ENCODE measurements around the gene JPH4. TPM values are rescaled to one million over a fixed set of nuclear protein-coding genes. Genes with fewer than 3 reads are reported as not detected.
A peak's percentile ranks its signal among the peaks of the same experiment; 100 is the strongest.
"Not testable (repeated sequence)": the region's sequence is repeated elsewhere in the genome, so short reads cannot be mapped to it uniquely, and the experiment has no call there.

JPH4 gene
- total RNA-seq, 1 experiment from 2014 or later, result 6.8 TPM

- no peak overlapping the region for H3K14ac ChIP-seq (ENCODE audit: insufficient read depth, low read length)
- no peak overlapping the region for H3K9ac ChIP-seq (ENCODE audit: extremely low read depth, insufficient read length, low read length)
- H3K27ac ChIP-seq (ENCODE audit: insufficient read length, low read depth, low read length), result no peak overlapping the region
- H2AK5ac ChIP-seq (ENCODE audit: insufficient read length, low read length), result no peak overlapping the region
- H3K27me3 Mint-ChIP-seq (ENCODE audit: low read depth), result peaks cover 18% of the 10 kb centered on the region
- H3K27ac Mint-ChIP-seq, result peak overlapping the region in 1 of 3 experiments; percentile 73; a peak in 1 of 7 replicates
- H4K8ac ChIP-seq (replicated peaks; ENCODE audit: insufficient read length, low read depth, low read length), result no peak overlapping the region
- no peaks in the 10 kb centered on the region for H3K27me3 ChIP-seq (ENCODE audit: insufficient read depth, low read length)
- no peaks in the 10 kb centered on the region for H3K9me3 ChIP-seq (ENCODE audit: control insufficient read depth, low read depth, low read length)
- no peak overlapping the region for H2BK20ac ChIP-seq (ENCODE audit: low read depth, low read length, poor library complexity, severe bottlenecking)
- no peak overlapping the region for H2BK12ac ChIP-seq (ENCODE audit: insufficient read length, low read depth, low read length)
- no peak overlapping the region for H3K23ac ChIP-seq (ENCODE audit: insufficient read length, low read depth, low read length)
- WGBS (ENCODE audit: extremely low coverage, insufficient read length, low lambda C conversion rate), result no CpG with 5 or more reads among the region's 5 CpGs
- no peak overlapping the region for H2BK15ac ChIP-seq (ENCODE audit: low read depth, low read length)
- H3K18ac ChIP-seq (ENCODE audit: insufficient read length, low read depth, low read length), result no peak overlapping the region
- H3K36me3 Mint-ChIP-seq (ENCODE audit: insufficient read depth in 1 of 3, low read depth in 3 of 3), result peaks cover 0 to 3% (median 2%) of the 10 kb centered on the region in 3 experiments; a peak in 1 of 7 replicates
- H3K9me3 Mint-ChIP-seq, result peaks cover 3 to 9% of the 10 kb centered on the region in 2 experiments; a peak in 4 of 5 replicates
- peak; percentile 86 for TF ChIP-seq CTCF (conservative IDR thresholded peaks at IDR 0.05)
- H3T11ph ChIP-seq (ENCODE audit: low read length), result no peak overlapping the region
- no peak overlapping the region for H4K91ac ChIP-seq (ENCODE audit: insufficient read length, low read depth, low read length)
- no peak overlapping the region for H3K56ac ChIP-seq (ENCODE audit: insufficient read length, low read depth, low read length)
- no peaks in the 10 kb centered on the region for H3K79me2 ChIP-seq (ENCODE audit: insufficient read depth, low read length)
- no peaks in the 10 kb centered on the region for H3K23me2 ChIP-seq (ENCODE audit: insufficient read length, low read depth, low read length, poor library complexity, severe bottlenecking)
- peaks cover 12 to 20% of the 10 kb centered on the region in 2 experiments for H3K4me1 Mint-ChIP-seq
- H3K4me2 ChIP-seq (ENCODE audit: insufficient read depth, insufficient read length, low read length), result no peak overlapping the region
- H4K5ac ChIP-seq (ENCODE audit: insufficient read length, low read depth, low read length), result no peak overlapping the region
- no peak overlapping the region for H3K4ac ChIP-seq (ENCODE audit: low read depth, low read length)
- no peaks in the 10 kb centered on the region for H4K20me1 ChIP-seq (ENCODE audit: control insufficient read depth, insufficient read depth, insufficient read length)
- peak; percentile 91 for DNase-seq
- no peaks in the 10 kb centered on the region for H3K79me1 ChIP-seq (ENCODE audit: insufficient read depth, low read depth, low read length, poor library complexity, severe bottlenecking)
- no peak overlapping the region for H2BK120ac ChIP-seq (ENCODE audit: low read depth, low read length, poor library complexity, severe bottlenecking)
- H2AFZ ChIP-seq (ENCODE audit: low read length), result no peak overlapping the region
- no peaks in the 10 kb centered on the region; the same call in 1 of the 2 replicates for H3K4me1 ChIP-seq (ENCODE audit: insufficient read depth, low read length)
- H2BK5ac ChIP-seq (ENCODE audit: insufficient read length, low read length), result no peak overlapping the region
- no peak overlapping the region for H3K4me3 Mint-ChIP-seq
Measured at GRCh38 chr14:23588884-23589598, 10.5 kb upstream of the JPH4 start.

DNA sequence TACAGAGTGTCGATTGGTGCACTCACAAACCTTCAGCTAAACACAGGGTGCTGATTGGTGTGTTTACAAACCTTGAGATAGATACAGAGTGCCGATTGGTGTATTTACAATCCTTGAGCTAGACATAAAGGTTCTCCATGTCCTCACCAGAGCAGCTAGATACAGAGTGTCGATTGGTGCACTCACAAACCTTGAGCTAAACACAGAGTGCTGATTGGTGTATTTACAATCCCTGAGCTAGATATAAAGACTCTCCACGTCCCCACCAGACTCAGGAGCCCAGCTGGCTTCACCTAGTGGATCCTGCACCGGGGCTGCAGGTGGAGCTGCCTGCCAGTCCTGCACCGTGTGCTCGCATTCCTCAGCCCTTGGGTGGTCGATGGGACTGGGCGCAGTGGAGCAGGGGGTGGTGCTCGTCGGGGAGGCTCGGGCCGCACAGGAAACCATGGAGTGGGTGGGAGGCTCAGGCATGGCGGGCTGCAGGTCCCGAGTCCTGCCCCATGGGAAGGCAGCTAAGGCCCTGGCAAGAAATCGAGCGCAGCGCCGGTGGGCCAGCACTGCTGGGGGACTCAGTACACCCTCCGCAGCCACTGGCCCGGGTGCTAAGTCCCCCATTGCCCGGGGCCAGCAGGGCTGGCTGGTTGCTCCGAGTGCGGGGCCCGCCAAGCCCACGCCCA is 6.1 kb upstream of the JPH4 start:
- not testable (repeated sequence) for H3K27ac Mint-ChIP-seq; H3K4me1 ChIP-seq (ENCODE audit: insufficient read depth, low read length); H3K4me2 ChIP-seq (ENCODE audit: insufficient read depth, insufficient read length, low read length); H3K56ac ChIP-seq (ENCODE audit: insufficient read length, low read depth, low read length); DNase-seq; H3K23me2 ChIP-seq (ENCODE audit: insufficient read length, low read depth, low read length, poor library complexity, severe bottlenecking); H2BK20ac ChIP-seq (ENCODE audit: low read depth, low read length, poor library complexity, severe bottlenecking); H2AFZ ChIP-seq (ENCODE audit: low read length); H2BK15ac ChIP-seq (ENCODE audit: low read depth, low read length); H3K79me2 ChIP-seq (ENCODE audit: insufficient read depth, low read length); H4K91ac ChIP-seq (ENCODE audit: insufficient read length, low read depth, low read length); H3K9me3 ChIP-seq (ENCODE audit: control insufficient read depth, low read depth, low read length); H3T11ph ChIP-seq (ENCODE audit: low read length); H3K23ac ChIP-seq (ENCODE audit: insufficient read length, low read depth, low read length); H2BK12ac ChIP-seq (ENCODE audit: insufficient read length, low read depth, low read length); H3K9ac ChIP-seq (ENCODE audit: extremely low read depth, insufficient read length, low read length); H4K8ac ChIP-seq (replicated peaks; ENCODE audit: insufficient read length, low read depth, low read length); H2BK120ac ChIP-seq (ENCODE audit: low read depth, low read length, poor library complexity, severe bottlenecking); H2AK5ac ChIP-seq (ENCODE audit: insufficient read length, low read length); H4K20me1 ChIP-seq (ENCODE audit: control insufficient read depth, insufficient read depth, insufficient read length); H3K4ac ChIP-seq (ENCODE audit: low read depth, low read length); H3K4me3 Mint-ChIP-seq; H2BK5ac ChIP-seq (ENCODE audit: insufficient read length, low read length); H3K27me3 ChIP-seq (ENCODE audit: insufficient read depth, low read length); H4K5ac ChIP-seq (ENCODE audit: insufficient read length, low read depth, low read length); H3K79me1 ChIP-seq (ENCODE audit: insufficient read depth, low read depth, low read length, poor library complexity, severe bottlenecking); H3K27ac ChIP-seq (ENCODE audit: insufficient read length, low read depth, low read length); H3K18ac ChIP-seq (ENCODE audit: insufficient read length, low read depth, low read length); H3K14ac ChIP-seq (ENCODE audit: insufficient read depth, low read length); H3K36me3 Mint-ChIP-seq (ENCODE audit: insufficient read depth in 1 of 3, low read depth in 3 of 3)
- Mint-ChIP-seq H3K27me3 (ENCODE audit: low read depth) (peaks cover 36% of the 10 kb centered on the region), H3K4me1 (peaks cover 5 to 21% of the 10 kb centered on the region in 2 experiments), H3K9me3 (peaks cover 3 to 12% of the 10 kb centered on the region in 2 experiments; a peak in 4 of 5 replicates)
- WGBS (ENCODE audit: extremely low coverage, insufficient read length, low lambda C conversion rate), result no CpG with 5 or more reads among the region's 26 CpGs

Measured in H9 (cell line).